HG02981 (cell line): ENCODE results near the gene RPS28.

Experiments used
- ATAC-seq: cut with Tn5 transposase; IDR thresholded peaks from one replicate; pipeline ENCODE4 v1.9.1; 2021; ENCODE audit warnings: mild to moderate bottlenecking, moderate library complexity; ENCODE audit not compliant: unreplicated experiment

RPS28 gene

DNA sequence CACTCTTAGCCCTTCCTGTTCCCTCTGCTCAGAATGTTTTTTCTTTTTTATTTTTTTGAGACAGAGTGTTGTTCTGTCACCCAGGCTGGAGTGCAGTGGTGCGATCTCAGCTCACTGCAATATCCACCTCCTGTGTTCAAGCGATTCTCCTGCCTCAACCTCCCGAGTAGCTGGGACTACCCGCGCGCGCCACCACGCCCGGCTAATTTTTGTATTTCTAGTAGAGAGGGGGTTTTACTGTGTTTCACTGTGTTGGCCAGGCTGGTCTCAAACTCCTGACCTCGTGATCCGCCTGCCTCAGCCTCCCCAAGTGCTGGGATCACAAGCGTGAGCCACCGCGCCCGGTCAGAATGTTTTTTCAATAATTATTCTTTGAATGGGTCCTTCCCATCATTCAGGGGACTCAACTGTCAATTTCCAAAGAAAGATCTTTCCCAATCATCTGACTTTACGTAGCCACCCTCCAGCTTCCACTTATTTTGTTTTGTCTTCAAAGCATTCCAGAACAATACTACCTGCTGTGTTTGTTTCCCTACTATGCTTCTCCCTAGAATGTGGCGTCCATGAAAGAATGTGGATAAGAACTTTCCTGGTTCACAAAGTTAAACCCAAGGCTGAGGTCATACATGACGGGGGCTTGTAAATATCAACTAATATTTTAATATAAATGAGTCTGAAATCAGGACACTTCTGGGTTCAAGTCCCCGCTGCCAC lies 1.3 kb upstream of the RPS28 start:
- ATAC-seq: no peak

DNA sequence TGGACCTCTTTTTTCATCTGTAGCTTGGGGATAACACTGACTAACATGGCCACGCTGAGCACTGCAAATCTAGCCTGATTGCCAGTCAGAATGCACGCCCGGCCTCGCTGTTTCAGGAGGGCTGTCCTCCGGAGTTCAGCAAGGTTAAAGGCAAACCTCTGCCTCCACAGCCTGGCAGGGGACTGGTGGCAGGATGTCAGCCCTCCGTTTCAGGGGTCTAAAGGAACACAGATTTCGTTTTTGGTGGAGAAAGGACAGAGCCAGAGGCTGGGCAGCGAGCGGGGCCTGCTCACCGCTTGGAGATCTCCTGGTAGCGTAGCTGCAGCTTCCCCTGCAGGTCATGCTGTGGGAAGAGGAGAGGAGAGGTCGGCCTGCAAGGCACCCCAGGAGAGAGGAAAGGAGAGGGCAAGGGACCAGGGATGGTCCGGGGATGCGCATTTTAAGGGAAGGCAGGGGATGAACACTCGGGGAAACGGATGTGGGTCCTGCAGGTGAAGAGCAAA lies 681 bp upstream of the RPS28 start:
- peak; percentile 14 for ATAC-seq

DNA sequence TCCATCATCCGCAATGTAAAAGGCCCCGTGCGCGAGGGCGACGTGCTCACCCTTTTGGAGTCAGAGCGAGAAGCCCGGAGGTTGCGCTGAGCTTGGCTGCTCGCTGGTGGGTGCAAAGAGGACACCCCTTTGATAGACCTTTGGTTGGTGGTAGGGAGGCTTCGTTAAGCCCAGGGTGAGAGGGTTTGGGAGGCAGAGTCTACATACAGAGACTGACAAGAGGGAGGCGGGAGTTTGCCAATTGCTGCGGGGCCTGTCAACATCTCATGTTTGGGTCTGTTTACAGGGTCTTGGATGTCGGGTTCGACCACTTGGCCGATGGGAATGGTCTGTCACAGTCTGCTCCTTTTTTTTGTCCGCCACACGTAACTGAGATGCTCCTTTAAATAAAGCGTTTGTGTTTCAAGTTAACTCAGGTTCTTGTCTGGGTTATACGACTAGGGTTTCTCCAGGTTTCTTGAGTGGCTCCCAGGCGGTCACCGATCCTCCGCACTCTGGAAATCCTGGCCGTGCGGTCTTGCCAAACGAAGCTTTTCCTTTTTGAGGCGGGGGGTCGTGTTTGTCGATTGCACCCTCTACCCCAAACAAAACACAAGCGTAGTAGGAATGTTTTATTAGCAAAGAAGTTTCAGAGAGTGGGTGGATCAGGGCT lies 816 bp downstream of the RPS28 start:
- no peak for ATAC-seq

DNA sequence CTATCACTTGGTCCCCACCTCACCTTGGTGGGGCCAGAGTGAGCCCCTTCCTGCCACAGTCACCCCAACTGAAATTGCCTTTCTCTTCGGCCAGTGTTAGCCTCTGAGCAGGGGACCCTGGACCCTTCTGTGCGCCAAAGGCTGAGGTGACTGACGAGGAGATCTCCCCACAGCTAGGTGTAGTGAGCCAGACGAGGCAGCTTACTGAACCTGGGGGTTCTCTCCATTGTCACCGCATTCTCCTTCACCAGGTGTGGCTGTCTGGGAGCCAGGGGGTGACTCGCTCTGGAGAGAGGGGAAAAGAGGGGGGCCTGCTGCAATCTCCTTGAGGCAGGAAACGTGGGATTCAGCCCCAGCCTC lies 1.3 kb downstream of the RPS28 start:
- ATAC-seq: no peak

DNA sequence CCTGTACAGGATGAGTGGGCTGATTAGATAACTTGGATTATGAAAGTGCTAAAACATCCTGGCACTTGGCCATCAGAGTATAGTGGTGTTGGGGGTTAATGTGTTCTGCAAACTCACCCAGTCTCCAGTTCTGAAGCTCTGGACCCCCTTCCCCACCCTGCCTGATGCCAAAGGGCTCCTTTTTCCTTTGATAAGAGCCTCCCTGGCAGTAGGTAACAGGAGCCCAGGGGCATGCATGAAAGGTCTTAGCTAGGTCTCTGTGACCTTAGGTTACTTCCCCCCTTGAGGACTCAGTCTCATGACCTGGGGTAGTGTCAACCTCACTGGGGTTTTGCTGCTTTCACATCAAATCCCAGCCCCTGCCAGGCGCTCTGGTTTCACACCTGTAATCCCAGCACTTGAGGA lies 2.5 kb downstream of the RPS28 start:
- ATAC-seq: no peak

DNA sequence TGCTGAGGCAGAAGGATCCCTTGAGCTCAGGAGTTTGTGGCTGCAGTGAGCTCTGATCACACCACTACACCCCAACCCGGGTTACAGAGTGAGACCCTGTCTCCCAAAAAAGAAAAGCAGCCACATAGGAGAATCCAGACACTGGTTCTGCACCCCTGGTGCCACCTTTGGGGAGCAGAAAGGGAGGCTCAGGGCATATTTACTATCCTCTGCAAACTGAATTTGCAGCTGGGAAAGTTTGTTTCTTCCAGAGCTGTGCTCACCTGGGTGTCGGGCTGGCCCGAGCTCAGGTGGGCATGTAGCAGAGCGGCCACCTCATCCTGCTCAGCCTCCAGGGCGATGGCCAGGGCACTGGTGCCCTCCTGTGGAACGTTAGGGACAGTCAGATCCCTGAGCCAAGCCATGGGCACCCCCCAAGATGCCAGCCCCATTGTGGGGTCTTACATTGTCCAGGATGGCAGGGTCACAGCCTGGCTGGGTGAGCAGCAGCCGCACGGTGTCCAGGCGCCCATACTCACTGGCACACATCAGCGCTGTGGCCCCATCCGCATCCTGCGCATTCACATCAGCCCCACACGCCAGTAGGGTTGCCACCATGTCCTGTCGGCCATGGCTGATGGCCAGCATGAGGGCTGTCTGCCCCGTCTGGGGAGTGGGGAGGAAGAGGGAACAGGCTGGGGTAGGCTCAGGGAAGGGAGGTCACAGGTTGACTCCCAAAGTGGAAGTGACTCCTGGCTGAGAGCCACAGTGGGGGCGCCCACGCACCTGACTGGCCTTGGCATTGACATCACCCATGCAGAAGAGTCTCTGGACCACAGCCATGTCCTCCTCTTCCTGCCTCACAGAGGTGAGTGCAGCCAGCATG lies 3.1 kb downstream of the RPS28 start:
- no peak for ATAC-seq

DNA sequence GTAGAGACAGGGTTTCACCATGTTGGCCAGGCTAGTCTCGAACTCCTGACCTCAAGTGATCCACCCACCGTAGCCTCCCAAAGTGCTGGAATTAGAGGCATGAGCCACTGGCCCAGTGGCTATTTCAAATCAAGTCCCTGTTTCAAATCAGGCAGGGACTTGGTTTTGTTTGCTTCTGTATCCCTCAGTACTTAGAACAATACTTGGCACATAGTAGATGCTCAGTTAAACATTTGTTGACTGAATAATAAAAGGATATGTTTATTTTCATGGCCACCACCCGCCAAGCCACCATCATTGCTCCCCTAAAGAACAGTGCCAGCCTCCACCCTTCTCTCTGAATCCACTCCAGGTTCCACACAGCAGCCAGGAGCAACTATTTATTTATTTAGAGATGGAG lies 4.2 kb downstream of the RPS28 start:
- no peak for ATAC-seq

DNA sequence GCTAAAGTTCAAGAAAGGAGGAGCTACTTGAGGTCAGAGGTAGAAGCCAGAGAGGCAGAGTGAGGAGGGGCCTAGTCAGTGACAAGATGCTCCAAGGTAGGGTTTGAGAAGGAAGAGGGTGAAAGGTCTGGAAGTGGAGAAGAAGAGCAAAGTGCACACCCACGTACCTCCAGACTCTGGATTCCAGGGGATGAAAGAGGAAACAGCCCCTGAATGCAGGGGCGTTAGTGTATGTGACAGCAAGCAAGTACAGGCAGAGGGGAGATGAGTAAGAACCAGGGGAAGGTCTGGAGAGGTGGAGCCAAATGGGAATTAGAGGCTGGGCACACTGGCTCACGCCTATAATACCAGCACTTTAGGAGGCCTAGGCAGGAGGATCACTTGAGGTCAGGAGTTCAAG lies 8.7 kb downstream of the RPS28 start:
- no peak for ATAC-seq

DNA sequence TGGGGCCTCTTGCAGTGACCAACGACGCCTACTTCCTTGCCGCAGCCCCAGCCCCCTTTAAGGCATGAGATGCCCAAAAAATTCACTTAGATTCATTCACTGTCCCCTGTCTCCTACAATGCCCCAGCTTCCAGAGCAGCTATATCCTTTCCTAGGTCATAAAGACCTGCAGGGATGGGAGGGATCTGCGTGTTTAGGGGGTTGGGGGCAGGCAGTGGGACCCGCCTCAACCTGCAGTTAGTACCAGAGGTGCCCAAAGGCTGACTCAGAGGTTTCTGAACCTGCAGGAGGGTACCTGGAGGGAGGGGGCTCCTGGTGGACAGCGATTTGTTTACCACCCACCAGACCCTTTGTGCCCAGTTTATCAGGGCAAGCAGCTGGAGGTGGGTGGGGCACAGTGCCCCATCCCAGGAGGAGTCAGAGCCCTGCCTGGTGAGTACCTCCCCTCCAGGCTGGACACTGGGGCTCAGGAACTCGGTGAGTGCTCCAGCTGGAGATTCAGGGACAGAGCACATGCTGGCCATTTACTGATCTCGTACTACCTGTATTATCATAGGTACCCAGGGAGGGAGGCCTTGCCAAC lies 10.1 kb downstream of the RPS28 start:
- ATAC-seq: no peak

DNA sequence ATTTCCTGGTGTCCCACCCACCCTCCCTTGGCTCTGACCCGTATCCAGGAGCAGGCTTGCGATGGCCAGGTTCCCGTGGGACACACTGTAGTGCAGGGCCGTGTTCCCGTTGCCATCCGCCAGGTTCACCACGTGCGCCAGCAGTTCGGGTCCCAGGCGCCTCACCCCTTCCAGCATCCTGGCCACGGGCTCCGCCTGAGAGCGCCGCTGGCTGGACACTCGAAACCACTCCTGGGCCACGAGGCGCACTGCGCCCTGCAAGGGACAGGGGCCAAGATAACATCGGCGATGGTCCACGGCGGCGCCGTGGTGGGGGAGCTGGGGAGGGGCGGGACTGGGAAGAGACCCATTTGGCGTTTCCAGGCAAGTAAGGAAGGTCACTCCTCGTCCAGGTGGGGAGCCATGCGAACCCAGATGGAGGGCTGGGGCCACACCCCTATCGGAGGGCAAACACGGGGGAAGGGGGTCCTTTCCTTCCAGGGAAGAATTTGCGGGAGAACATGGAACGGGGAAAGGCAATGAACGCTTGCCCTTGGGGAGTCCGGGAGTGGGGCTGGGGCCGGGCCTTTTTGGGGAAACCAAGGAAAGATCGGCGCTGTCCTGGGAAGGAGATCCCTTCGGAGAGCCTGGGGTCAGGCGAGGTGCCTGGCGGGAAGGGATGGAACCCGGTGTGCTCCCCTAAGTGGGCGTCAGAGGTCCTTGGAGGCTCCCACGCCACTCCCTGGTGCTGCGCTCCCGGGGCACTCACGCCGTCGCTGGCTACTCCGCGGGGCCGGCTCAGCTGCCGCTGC lies 11.9 kb downstream of the RPS28 start:
- ATAC-seq: no peak

DNA sequence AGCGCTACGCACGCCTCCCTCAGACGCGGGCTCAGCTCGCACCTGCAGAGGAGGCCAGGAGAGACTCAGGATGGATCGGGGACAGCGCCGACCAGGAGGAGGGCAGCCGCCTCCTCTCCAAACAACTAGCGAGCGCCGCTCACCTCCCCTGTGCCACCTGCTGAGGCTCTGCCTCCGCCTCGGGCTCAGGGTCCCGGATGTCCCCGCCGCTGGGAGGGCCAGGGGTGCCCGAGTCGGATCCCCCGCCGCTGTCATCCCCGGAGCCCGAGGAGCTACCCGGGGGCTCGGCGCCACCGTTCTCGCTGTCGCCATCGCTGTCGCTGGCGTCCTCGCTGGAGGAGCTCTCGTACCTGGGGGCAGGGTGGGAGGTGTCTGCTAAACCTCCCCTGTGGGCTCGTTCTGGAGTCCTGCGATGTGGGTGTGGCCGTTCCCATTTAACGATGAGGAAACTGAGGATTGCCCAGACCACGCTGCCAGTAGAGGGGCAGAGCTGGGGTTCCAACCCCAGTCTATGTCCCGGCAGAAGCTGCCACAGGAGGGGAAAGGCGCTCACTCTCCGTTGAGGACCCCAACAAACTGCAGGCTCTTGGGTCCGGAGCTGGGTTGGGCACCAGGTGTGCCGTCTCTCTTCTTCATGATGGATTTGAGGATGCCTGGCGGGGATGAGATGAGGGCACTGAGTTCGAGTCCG lies 12.6 kb downstream of the RPS28 start:
- no peak for ATAC-seq

DNA sequence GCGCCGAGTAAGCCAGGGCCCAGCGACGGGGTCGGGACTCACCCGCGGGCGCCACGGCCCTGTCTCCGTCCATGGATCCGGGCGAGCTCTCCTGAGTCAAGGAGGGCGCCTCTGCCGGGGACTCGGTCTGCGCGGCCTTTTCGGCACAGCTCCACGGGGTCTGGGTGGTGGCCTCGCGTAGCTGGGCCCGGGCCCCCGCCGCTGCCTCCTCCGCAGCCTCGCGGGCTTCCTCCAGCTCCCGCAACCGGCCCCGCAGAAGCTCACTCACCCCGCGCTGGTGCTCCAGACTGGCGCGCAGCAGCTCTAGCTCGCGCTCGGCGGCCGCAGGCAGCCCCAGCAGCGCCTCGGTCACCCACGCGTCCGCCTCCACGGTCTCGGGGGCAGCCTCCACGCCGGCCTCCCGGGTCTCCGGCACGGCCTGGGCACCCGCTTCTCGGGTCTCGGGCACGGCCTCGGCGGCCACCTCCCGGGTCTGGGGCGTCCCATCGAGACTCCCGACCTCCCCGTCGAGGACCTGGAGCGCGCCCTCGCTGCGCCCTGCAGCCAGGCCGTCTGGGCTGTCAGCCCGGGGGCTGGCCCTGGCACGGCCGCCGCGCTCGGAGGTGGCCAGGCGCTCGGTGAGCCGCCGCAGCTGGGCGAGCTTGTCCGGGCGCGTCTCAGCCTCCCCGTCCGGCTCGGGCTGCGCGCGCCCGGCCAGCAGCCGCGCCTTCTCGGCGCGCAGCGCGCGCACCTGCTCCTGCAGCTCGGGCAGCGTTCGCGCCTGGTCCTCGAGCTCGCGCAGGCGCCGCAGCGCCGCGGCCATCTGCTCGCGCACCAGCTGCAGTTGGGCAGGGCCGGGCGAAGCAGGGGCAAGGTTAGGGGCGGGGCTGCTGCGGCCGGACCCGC lies 13.4 kb downstream of the RPS28 start:
- ATAC-seq: no peak

DNA sequence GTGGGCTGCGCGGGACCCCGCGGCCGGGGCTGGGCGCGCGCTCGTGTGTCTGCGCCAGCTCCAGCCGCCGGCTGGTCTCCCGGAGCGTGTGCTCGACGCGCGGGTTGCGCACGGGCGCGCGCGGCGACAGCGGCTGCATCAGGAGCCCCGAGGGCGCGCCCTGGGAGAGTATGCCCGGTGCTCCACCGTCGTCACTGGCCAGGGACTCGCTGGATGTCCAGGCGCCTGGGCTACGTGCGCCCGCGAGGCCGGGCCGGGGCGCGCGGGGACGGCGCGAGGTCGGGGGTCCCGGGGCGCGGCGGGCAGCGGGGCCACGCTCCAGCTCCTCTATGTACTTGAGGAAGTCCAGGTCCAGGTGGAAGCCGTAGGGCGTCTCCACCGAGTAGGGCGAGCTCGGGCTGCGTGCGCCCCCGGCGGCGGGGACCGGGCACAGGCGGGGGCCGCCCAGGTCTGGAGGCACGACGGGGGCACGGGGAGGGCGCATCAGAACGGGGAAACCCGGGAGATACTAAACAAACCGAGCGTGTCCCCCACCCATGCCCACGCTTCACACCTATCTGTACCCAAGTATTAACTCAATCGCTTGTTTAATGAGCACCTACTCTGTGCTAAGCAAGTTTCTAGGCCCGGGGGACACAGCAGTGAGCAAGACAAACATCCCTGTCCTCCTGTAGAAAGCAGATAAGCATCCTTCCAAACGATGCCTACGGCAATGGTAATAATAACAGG lies 14.2 kb downstream of the RPS28 start:
- no peak for ATAC-seq

DNA sequence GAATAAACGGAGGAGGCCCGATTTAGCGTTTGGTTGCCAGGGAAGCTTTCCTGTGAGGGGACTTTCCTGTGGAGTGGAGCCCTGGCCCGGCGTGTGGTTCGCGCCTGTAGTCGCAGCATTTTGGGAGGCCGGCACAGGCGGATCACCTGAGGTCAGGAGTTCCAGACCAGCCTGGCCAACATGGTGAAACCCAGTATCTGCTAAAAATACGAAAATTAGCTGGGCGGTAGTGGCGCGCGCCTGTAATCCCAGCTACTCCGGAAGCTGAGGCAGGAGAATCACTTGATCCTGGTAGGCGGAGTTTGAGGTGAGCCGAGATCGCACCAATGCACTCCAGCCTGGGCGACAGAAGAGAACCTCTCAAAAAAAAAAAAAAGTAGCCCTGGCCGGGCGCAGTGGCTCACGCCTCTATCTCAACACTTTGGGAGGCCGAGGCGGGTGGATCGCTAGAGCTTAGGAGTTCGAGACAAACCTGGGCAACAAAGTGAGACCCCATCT lies 14.8 kb downstream of the RPS28 start:
- no peak for ATAC-seq

DNA sequence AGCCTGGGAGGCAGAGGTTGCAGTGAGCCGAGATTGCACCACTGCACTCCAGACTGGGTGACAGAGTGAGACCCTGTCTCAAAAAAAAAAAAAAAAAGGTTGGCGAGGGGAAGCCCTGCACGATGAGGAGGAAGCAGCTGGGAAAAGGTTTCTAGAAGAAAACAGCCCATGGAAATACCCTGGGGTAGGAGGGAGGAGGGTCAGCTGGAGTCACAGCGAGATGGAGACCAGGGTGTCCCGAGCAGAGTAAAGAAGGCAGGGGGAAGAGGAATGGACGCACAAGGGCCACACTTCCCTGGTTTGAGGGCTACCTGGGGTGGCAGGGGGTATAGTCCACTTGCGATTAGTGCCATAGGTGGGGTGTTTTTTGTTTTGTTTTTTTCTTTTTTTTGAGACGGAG lies 15.4 kb downstream of the RPS28 start:
- no peak for ATAC-seq

DNA sequence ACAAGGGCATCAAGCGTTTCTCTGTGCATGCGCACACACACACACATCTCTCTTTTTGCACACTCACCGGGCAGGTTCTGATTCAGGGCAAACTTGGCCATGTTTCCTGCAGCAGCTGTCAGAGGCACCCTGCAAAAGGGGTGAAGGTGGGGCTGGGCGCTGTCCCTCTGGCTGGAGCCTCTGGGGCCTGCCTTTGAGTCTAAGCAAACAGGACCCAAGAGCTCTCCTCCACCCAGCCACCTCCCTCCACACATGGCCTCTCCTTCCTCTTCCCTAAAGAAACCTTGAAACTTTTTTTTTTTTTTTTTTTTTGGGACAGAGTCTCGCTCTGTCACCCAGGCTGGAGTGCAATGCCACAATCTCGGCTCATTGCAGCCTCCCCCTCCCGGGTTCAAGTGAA lies 16.4 kb downstream of the RPS28 start:
- ATAC-seq: no peak

DNA sequence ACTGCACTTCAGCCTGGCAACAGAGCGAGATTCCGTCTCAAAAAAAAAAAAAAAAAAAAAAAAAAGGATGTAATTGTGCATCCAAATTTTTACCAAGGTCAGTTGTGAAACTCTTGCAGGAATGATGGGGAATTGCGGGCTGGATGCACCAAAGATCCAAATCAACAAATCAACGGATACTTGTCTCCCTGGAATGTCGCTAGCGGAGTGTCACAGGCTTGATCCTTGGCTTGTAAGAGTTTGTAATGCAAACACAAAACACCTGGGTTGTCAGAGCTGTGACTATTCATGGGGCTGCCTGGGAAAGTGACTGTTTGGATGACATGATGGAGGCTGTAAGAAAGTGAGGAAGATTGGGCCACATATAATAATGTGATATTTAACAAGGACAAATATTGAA lies 17.5 kb downstream of the RPS28 start:
- no peak for ATAC-seq
